CD4-positive, alpha-beta T cell treated with Interleukin-21 for 1 hour (primary cell): ENCODE measurements around the gene PLK4.
"Not testable (repeated sequence)": the region's sequence is repeated elsewhere in the genome, so short reads cannot be mapped to it uniquely, and the experiment has no call there.

ENCODE experiments used
- DNase-seq: peaks from one replicate; pipeline ENCODE4 v3.0.0-alpha.2; 2020

The PLK4 gene

GRCh38 chr4:127916512-127916911 is 35.8 kb downstream of the PLK4 start:
- no peak for DNase-seq

- DNase-seq: no peak
Measured at GRCh38 chr4:127917151-127917550, 36.5 kb downstream of the PLK4 start.

- DNase-seq: no peak
Measured at GRCh38 chr4:127920521-127920920, 39.8 kb downstream of the PLK4 start.

- no peak for DNase-seq
Measured at GRCh38 chr4:127922226-127922625, 41.5 kb downstream of the PLK4 start.

GRCh38 chr4:127925720-127926119 is 45.0 kb downstream of the PLK4 start:
- DNase-seq: not testable (repeated sequence)

GRCh38 chr4:127930175-127930574 is 49.5 kb downstream of the PLK4 start:
- no peak for DNase-seq

GRCh38 chr4:127931836-127932235 is 51.1 kb downstream of the PLK4 start:
- DNase-seq: not testable (repeated sequence)

GRCh38 chr4:127936974-127937373 is 56.3 kb downstream of the PLK4 start:
- no peak for DNase-seq
